A549 (cell line): ENCODE measurements around the gene HK1. TPM values are rescaled to one million over a fixed set of nuclear protein-coding genes. Genes with fewer than 3 reads are reported as not detected.
"Not testable (repeated sequence)": the region's sequence is repeated elsewhere in the genome, so short reads cannot be mapped to it uniquely, and the experiment has no call there.

Source experiments
- ATAC-seq, 2 experiments: fragments of 200-7000 bp in 1 of 2; fragments of >200 bp in 1 of 2; cut with Nextera tagmentation in 1 of 2; cut with Tn5 transposase in 1 of 2; 3 replicates each; pipeline versions ENCODE4 v1.8.0 to v1.9.1; 2018 to 2020; ENCODE audit warnings: mild to moderate bottlenecking in 1 of 2, moderate library complexity in 1 of 2
- CTCF ChIA-PET: fragments of 300-600 bp; sonication (Branson Sonifier 250); formaldehyde crosslinking; extraction: SDS; loops from one replicate; lab custom pipeline; 2021; ENCODE audit warnings: antibody characterized with exemption, inconsistent platforms; lab: Yijun Ruan, JAX
- POLR2A ChIA-PET: fragments of 350-600 bp; formaldehyde crosslinking; extraction: SDS; loops from one replicate; lab custom pipeline; 2021; ENCODE audit warnings: antibody characterized with exemption, inconsistent platforms; lab: Yijun Ruan, JAX
- DNase-seq, 2 experiments: peaks; one replicate each; pipeline versions ENCODE4 v3.0.0 to v3.0.0-alpha.2; 2011 to 2016; ENCODE audit warnings: low read depth in 1 of 2, low spot score in 1 of 2
- FAIRE-seq: peaks from 2 replicates; lab custom pipeline; 2011; peaks lifted over from hg19 to GRCh38; lab: Jason Lieb, UNC
- H3K27ac ChIP-seq, 2 experiments: fragments of >200 bp; sonication (Bioruptor Twin); formaldehyde crosslinking; 3 replicates each; pipeline ENCODE4 v1.5.1; 2016 to 2017
- H3K4me1 ChIP-seq: fragments of >200 bp; sonication (Bioruptor Twin); formaldehyde crosslinking; 3 replicates; pipeline ENCODE4 v1.6.1; 2016
- H3K4me2 ChIP-seq: fragments of >200 bp; sonication (Bioruptor Twin); formaldehyde crosslinking; 3 replicates; pipeline ENCODE4 v1.6.1; 2016
- H3K4me3 ChIP-seq: fragments of >200 bp; sonication (Bioruptor Twin); formaldehyde crosslinking; 3 replicates; pipeline ENCODE4 v1.5.1; 2016
- H3K9me3 ChIP-seq: fragments of >200 bp; sonication (Bioruptor Twin); formaldehyde crosslinking; 3 replicates; pipeline ENCODE4 v1.6.1; 2016
- BHLHE40 ChIP-seq: IDR thresholded peaks from 2 replicates; pipeline ENCODE4 v1.6.1; 2012; ENCODE audit warnings: low read depth, low read length, inconsistent platforms
- CTCF ChIP-seq: fragments of >200 bp; sonication (Bioruptor Twin); formaldehyde crosslinking; IDR thresholded peaks from 3 replicates; pipeline ENCODE4 v1.5.1; 2016
- E2F6 ChIP-seq: IDR thresholded peaks from 2 replicates; pipeline ENCODE4 v1.6.1; 2012; ENCODE audit warnings: low read depth, borderline replicate concordance
- EHF ChIP-seq: fragments of 250-450 bp; sonication (Bioruptor Pico); IDR thresholded peaks from 2 replicates; pipeline ENCODE4 v1.5.0; 2020; ENCODE audit warnings: mild to moderate bottlenecking
- EP300 ChIP-seq, 2 experiments: fragments of >200 bp; sonication (Bioruptor Twin); formaldehyde crosslinking; IDR thresholded peaks; 2 replicates in 1 of 2; 3 replicates in 1 of 2; pipeline ENCODE4 v1.6.1; 2016 to 2017
- FOSB ChIP-seq: fragments of 250-450 bp; sonication (Bioruptor Pico); IDR thresholded peaks from 2 replicates; pipeline ENCODE4 v1.5.0; 2020; ENCODE audit warnings: mild to moderate bottlenecking, moderate library complexity
- FOXS1 ChIP-seq: fragments of 250-450 bp; sonication (Bioruptor Pico); IDR thresholded peaks from 2 replicates; pipeline ENCODE4 v1.5.0; 2020; ENCODE audit warnings: mild to moderate bottlenecking, moderate library complexity
- HOXA7 ChIP-seq: fragments of 250-450 bp; sonication (Bioruptor Pico); IDR thresholded peaks from 2 replicates; pipeline ENCODE4 v1.5.0; 2020; ENCODE audit warnings: mild to moderate bottlenecking, moderate library complexity
- HOXB13 ChIP-seq: fragments of 250-450 bp; sonication (Bioruptor Pico); IDR thresholded peaks from 2 replicates; pipeline ENCODE4 v1.5.0; 2020; ENCODE audit warnings: low read depth, mild to moderate bottlenecking, moderate library complexity
- HOXB5 ChIP-seq: fragments of 250-450 bp; sonication (Bioruptor Pico); IDR thresholded peaks from 2 replicates; pipeline ENCODE4 v1.5.0; 2020; ENCODE audit warnings: mild to moderate bottlenecking, moderate library complexity
- JUN ChIP-seq, 2 experiments: fragments of >200 bp; sonication (Bioruptor Twin); formaldehyde crosslinking; IDR thresholded peaks; 2 replicates in 1 of 2; 3 replicates in 1 of 2; pipeline ENCODE4 v1.6.1; 2016 to 2017
- JUNB ChIP-seq: fragments of >200 bp; sonication (Bioruptor Twin); formaldehyde crosslinking; IDR thresholded peaks from 2 replicates; pipeline ENCODE4 v1.6.1; 2016
- KDM1A ChIP-seq: fragments of 200-600 bp; sonication (generic); IDR thresholded peaks from 2 replicates; pipeline ENCODE4 v1.6.1; 2016; ENCODE audit warnings: low read depth, mild to moderate bottlenecking
- KDM5A ChIP-seq: fragments of 200-600 bp; sonication (generic); IDR thresholded peaks from 2 replicates; pipeline ENCODE4 v1.6.1; 2016; ENCODE audit warnings: antibody characterized with exemption, mild to moderate bottlenecking
- MAFK ChIP-seq: fragments of 450-650 bp; IDR thresholded peaks from 2 replicates; pipeline ENCODE4 v1.6.1; 2014; ENCODE audit not compliant: partially characterized antibody
- MYC ChIP-seq: IDR thresholded peaks from 2 replicates; pipeline ENCODE4 v1.6.1; 2012; ENCODE audit warnings: mild to moderate bottlenecking, inconsistent platforms, low read length, improper control_type of control experiment, borderline replicate concordance
- NPAS2 ChIP-seq: fragments of 250-450 bp; sonication (Bioruptor Pico); IDR thresholded peaks from 2 replicates; pipeline ENCODE4 v1.8.0; 2022; ENCODE audit warnings: mild to moderate bottlenecking, moderate library complexity, borderline replicate concordance
- RARB ChIP-seq: fragments of 250-450 bp; sonication (Bioruptor Pico); IDR thresholded peaks from 2 replicates; pipeline ENCODE4 v1.8.0; 2021; ENCODE audit warnings: mild to moderate bottlenecking, moderate library complexity
- RFX5 ChIP-seq: fragments of 450-650 bp; IDR thresholded peaks from 2 replicates; pipeline ENCODE4 v1.7.1; 2014; ENCODE audit warnings: antibody characterized with exemption, mild to moderate bottlenecking, moderate library complexity
- SREBF2 ChIP-seq: fragments of 450-650 bp; IDR thresholded peaks from 2 replicates; pipeline ENCODE4 v1.6.1; 2014; ENCODE audit warnings: mild to moderate bottlenecking, moderate library complexity
- TFCP2L1 ChIP-seq: fragments of 250-450 bp; sonication (Bioruptor Pico); IDR thresholded peaks from 2 replicates; pipeline ENCODE4 v1.5.0; 2021; ENCODE audit warnings: mild to moderate bottlenecking
- ZFP36 ChIP-seq: fragments of 450-650 bp; IDR thresholded peaks from 2 replicates; pipeline ENCODE4 v1.6.1; 2014; ENCODE audit warnings: borderline replicate concordance; ENCODE audit not compliant: partially characterized antibody
- WGBS: methylation state at CpG from one replicate; pipeline ENCODE4 v1.1.6; 2017; ENCODE audit errors: missing lambda C conversion rate; 5-methylcytosine and 5-hydroxymethylcytosine counted together
- polyA plus RNA-seq, 4 experiments: library from polyadenylated mRNA; depleted of rRNA in 3 of 4; stranded (reverse); fragments of >200 nt; fragmentation: RNase III in 1 of 4; extraction: RNeasy Plus Mini Kit Qiagen cat#74134 plus additional on column Dnase treatment in 1 of 4; gene quantifications; 2 replicates in 3 of 4; 3 replicates in 1 of 4; pipeline ENCODE4 v1.2.3, GENCODE V29; 2011 to 2017
- TF ChIP-seq, protein P1 (sequence below): fragments of 250-450 bp; sonication (Bioruptor Pico); IDR thresholded peaks from 2 replicates; pipeline ENCODE4 v1.5.0; 2020; ENCODE audit warnings: low read depth, mild to moderate bottlenecking, moderate library complexity
- TF ChIP-seq, protein P2 (sequence below): fragments of 250-450 bp; sonication (Bioruptor Pico); IDR thresholded peaks from 2 replicates; pipeline ENCODE4 v1.5.0; 2021; ENCODE audit warnings: mild to moderate bottlenecking, moderate library complexity, borderline replicate concordance

HK1 gene
- polyA plus RNA-seq, 2 of the 4 experiments (the other 2 are of a cell fraction) = 17.3 to 58.9 TPM

DNA sequence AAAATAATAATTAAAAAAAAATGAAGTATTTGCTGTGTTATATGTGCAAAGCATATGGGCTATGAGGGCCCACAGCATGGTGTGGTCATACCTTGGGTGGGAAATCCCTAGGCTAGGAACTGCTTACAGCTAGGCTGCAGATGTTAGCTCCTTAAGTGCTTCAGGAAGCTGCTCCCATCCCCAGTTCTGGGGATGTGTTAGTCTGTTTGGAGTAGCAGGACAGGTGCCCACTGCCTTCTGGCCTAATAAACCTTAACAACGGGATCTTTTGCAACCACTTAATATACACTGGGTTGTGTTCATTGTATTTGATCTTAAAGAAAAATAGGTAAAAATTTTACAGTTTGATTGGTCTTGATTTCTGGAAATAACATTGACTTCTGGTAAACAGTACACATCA lies 46.3 kb downstream of the HK1 start:
- no peak for TF ChIP-seq RARB (CRISPR knock-in tag)
- TF ChIP-seq NPAS2 (CRISPR knock-in tag) = no peak
- no peak for TF ChIP-seq JUN (IDR thresholded peaks at IDR 0.05)
- TF ChIP-seq MAFK = no peak
- TF ChIP-seq HOXB13 (CRISPR knock-in tag) = no peak
- TF ChIP-seq, protein P1, sequence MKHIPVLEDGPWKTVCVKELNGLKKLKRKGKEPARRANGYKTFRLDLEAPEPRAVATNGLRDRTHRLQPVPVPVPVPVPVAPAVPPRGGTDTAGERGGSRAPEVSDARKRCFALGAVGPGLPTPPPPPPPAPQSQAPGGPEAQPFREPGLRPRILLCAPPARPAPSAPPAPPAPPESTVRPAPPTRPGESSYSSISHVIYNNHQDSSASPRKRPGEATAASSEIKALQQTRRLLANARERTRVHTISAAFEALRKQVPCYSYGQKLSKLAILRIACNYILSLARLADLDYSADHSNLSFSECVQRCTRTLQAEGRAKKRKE (CRISPR knock-in tag) = no peak
- TF ChIP-seq MYC = no peak
- no peak for TF ChIP-seq EHF (CRISPR knock-in tag)
- no peak for TF ChIP-seq FOXS1 (CRISPR knock-in tag)
- H3K4me3 ChIP-seq = no peak overlapping the region
- ATAC-seq = no peak
- H3K27ac ChIP-seq = no peak overlapping the region
- DNase-seq = no peak
- peaks cover 35% of the 10 kb centered on the region for H3K4me1 ChIP-seq
- no peak for FAIRE-seq
- ChIA-PET CTCF (interaction anchor here (0.6 kb wide), 1 partner anchor 83 kb away, joined by 3 read pairs; no protein-coding TSS in a partner anchor), POLR2A (no interaction called here)
- WGBS = 63% methylated on average over 1 of the region's 1 CpG
- no peaks in the 10 kb centered on the region for H3K9me3 ChIP-seq
- H3K4me2 ChIP-seq = no peak overlapping the region

GRCh38 chr10:69325637-69326523 lies 47.6 kb downstream of the HK1 start:
- CTCF ChIA-PET = interaction anchor here (0.5 to 0.7 kb wide), 3 partner anchors 63 to 641 kb away, joined by 3 read pairs; no protein-coding TSS in a partner anchor
- H3K4me1 ChIP-seq = peaks cover 22% of the 10 kb centered on the region
- not testable (repeated sequence) for H3K27ac ChIP-seq, H3K4me2 ChIP-seq, H3K4me3 ChIP-seq, FAIRE-seq, H3K9me3 ChIP-seq, DNase-seq
- WGBS = 75% methylated on average over 23 of the region's 24 CpGs
- POLR2A ChIA-PET = interaction anchor here (0.6 kb wide), 1 partner anchor 10 kb away, joined by 4 read pairs; no protein-coding TSS in a partner anchor
- peak in 1 of 2 experiments; percentile 49; a peak in 2 of 6 replicates for ATAC-seq

GRCh38 chr10:69326692-69327091 lies 48.4 kb downstream of the HK1 start:
- DNase-seq (no peak), ATAC-seq (no peak), FAIRE-seq (no peak)
- Histone ChIP-seq H3K4me1 (peaks cover 15% of the 10 kb centered on the region), H3K4me2 (no peak overlapping the region), H3K27ac (no peak overlapping the region), H3K4me3 (no peak overlapping the region), H3K9me3 (no peaks in the 10 kb centered on the region)
- ChIA-PET CTCF (interaction anchor here (0.6 to 2.0 kb wide), 4 partner anchors 10 to 464 kb away, joined by 3 to 7 read pairs (median 4); no protein-coding TSS in a partner anchor), POLR2A (no interaction called here)
- TF ChIP-seq, protein P2, sequence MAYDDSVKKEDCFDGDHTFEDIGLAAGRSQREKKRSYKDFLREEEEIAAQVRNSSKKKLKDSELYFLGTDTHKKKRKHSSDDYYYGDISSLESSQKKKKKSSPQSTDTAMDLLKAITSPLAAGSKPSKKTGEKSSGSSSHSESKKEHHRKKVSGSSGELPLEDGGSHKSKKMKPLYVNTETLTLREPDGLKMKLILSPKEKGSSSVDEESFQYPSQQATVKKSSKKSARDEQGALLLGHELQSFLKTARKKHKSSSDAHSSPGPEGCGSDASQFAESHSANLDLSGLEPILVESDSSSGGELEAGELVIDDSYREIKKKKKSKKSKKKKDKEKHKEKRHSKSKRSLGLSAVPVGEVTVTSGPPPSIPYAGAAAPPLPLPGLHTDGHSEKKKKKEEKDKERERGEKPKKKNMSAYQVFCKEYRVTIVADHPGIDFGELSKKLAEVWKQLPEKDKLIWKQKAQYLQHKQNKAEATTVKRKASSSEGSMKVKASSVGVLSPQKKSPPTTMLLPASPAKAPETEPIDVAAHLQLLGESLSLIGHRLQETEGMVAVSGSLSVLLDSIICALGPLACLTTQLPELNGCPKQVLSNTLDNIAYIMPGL (CRISPR knock-in tag) = no peak
- TF ChIP-seq HOXA7 (CRISPR knock-in tag) (no peak), TFCP2L1 (CRISPR knock-in tag) (no peak), KDM5A (no peak), BHLHE40 (no peak), RFX5 (no peak), SREBF2 (no peak), EHF (CRISPR knock-in tag) (no peak), EP300 (IDR thresholded peaks at IDR 0.05) (no peak), JUN (IDR thresholded peaks at IDR 0.05) (no peak), E2F6 (no peak), ZFP36 (no peak), JUNB (no peak), MAFK (no peak), HOXB5 (CRISPR knock-in tag) (no peak), KDM1A (no peak), RARB (CRISPR knock-in tag) (no peak), CTCF (no peak), FOSB (CRISPR knock-in tag) (no peak)
- TF ChIP-seq, protein P1 (CRISPR knock-in tag) = no peak
- WGBS = 92% methylated on average over 3 of the region's 3 CpGs
